IPS-20b (cell line): ENCODE results near the gene MYLK4.
A peak's percentile ranks its signal among the peaks of the same experiment; 100 is the strongest.
"Not testable (repeated sequence)": the region's sequence is repeated elsewhere in the genome, so short reads cannot be mapped to it uniquely, and the experiment has no call there.

Experiments used
- H3K27ac ChIP-seq: one replicate; pipeline ENCODE4 v1.5.1; 2013; ENCODE audit warnings: low read length
- H3K27me3 ChIP-seq: 2 replicates; pipeline ENCODE4 v1.6.1; 2013; ENCODE audit warnings: mild to moderate bottlenecking, low read length, inconsistent platforms; ENCODE audit not compliant: insufficient read depth
- H3K36me3 ChIP-seq: 2 replicates; pipeline ENCODE4 v1.6.1; 2013; ENCODE audit warnings: low read depth, mild to moderate bottlenecking, inconsistent platforms, low read length, moderate library complexity; ENCODE audit not compliant: insufficient read depth
- H3K4me1 ChIP-seq: 2 replicates; pipeline ENCODE4 v1.6.1; 2013; ENCODE audit warnings: mild to moderate bottlenecking, control low read depth, inconsistent platforms, low read length, moderate library complexity; ENCODE audit not compliant: insufficient read depth
- H3K4me3 ChIP-seq: 2 replicates; pipeline ENCODE4 v1.5.1; 2013; ENCODE audit warnings: mild to moderate bottlenecking, low read length, inconsistent platforms
- H3K9ac ChIP-seq: 2 replicates; pipeline ENCODE4 v1.6.1; 2013; ENCODE audit warnings: low read depth, mild to moderate bottlenecking, inconsistent platforms, low read length, moderate library complexity
- H3K9me3 ChIP-seq: 2 replicates; pipeline ENCODE4 v1.6.1; 2013; ENCODE audit warnings: mild to moderate bottlenecking, low read depth, low read length, inconsistent platforms; ENCODE audit not compliant: insufficient read depth

Gene MYLK4

DNA sequence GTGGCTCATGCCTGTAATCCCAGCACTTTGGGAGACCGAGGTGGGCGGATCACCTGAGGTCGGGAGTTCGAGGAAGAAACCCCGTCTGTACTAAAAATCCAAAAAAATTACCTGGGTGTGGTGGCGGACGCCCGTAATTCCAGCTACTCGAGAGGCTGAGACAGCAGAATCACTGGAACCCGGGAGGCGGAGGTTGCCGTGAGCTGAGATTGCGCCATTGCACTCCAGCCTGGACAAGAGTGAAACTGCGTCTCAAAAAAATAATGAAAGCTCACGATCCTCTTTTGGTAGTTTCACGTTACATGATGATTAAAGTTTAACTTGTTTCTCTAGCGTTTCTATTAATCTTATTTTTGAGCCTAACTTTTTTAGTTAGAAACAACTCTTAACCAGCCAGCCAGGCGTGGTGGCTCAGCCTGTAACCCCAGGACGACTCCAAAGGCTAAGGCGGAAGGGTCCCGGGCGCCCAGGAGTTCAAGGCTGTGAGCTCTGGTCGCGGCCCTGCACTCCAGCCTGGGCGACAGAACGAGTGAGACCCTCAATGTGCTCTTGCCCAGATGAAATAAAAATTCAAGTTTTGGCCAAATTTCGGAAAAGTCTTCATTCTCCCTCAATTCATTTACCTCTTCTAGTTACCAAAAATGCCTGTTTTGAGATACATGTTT is 13.3 kb upstream of the MYLK4 start:
- Histone ChIP-seq H3K27me3 (no peaks in the 10 kb centered on the region), H3K4me3 (peak overlapping the region; percentile 87), H3K36me3 (no peaks in the 10 kb centered on the region), H3K4me1 (peaks cover 14% of the 10 kb centered on the region; the same call in 1 of the 2 replicates), H3K9ac (peak overlapping the region; percentile 79; the same call in 1 of the 2 replicates), H3K9me3 (no peaks in the 10 kb centered on the region), H3K27ac (no peak overlapping the region)

DNA sequence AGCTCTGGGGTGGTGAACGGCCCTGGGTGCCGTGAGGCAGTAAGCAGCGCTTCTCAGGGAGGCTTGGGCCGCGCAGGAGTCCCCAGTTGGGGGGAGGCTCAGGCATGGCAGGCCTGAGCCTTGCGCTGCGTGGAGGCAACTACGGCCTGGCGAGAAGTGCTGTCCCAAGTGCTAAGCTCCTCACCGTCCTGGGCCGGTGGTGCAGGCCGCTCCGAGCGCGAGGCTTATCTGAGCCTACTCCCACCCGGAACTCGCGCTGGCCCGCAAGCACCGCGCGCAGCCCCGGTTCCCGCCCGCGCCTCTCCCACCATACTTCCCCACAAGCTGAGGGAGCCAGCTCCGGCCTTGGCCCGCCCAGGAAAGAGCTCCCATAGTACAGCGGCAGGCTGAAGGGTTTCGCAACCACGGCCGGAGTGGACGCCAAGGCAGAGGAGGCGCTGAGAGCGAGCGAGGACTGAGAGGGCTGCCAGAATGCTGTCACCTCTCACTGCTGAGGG is 12.7 kb upstream of the MYLK4 start:
- Histone ChIP-seq H3K36me3 (no peaks in the 10 kb centered on the region), H3K27me3 (no peaks in the 10 kb centered on the region), H3K4me1 (peaks cover 14% of the 10 kb centered on the region; the same call in 1 of the 2 replicates), H3K27ac (no peak overlapping the region), H3K9me3 (no peaks in the 10 kb centered on the region), H3K9ac (no peak overlapping the region), H3K4me3 (no peak overlapping the region)

DNA sequence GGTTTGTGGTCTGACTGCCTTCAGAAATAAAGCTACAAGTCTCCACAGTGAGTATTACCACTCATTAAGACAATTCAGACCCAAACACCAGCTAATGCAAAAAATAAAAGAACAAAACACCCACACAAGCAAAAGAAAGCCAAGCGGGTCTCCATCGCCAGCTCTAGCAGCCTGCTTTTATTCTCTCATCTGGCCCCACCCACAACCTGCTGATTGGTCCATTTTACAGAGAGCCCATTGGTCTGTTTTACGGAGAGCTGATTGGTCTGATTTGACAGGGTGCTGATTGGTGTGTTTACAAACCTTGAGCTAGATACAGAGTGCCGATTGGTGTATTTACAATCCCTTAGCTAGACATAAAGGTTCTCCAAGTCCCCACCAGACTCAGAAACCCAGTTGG is 12.1 kb upstream of the MYLK4 start:
- not testable (repeated sequence) for H3K27ac ChIP-seq, H3K36me3 ChIP-seq, H3K9ac ChIP-seq, H3K9me3 ChIP-seq, H3K27me3 ChIP-seq, H3K4me3 ChIP-seq
- peaks cover 11% of the 10 kb centered on the region; the same call in 1 of the 2 replicates for H3K4me1 ChIP-seq

DNA sequence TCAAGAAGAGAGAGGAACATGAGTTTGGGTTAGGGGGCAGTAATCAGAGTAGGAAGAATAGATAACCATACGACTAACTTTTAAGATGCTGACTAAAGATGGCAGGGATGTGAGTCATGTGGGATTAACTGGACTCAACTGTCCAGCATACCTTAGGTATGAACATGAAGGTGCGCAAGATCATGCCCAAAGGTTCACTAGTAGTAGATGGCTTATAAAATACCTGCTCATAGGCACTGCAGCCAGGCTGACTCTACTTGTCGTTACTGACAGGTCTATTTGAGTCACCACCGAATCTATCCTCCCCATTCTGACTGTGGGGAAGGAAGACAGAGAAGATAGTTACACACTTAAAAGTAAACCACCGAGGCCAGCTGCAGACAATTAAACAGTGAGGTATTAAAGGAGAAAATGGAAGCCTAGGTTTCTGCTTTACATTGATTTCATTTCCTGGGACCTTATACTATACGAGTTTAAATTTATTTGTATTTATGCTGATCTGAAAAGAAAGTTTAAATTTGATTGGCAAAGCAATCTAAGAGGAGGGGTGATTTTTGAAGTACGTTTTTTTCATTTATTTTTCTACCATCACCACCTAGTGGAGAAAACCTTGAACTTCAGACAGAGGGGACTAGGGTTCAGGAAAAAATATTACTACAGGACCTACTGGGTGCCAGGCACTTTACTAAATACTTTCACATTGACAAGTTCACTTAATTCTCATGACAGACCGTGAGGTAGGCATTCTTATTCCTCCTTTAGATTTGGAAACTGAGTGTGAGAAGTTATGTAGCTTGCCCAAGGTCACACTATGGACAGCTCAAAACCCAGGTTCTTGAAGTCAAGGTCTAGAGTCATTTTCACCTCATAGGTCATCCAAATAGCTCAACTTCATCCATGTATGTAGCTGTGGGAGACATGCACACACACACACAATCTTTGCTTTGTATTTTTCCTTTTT is 10.4 kb upstream of the MYLK4 start:
- no peaks in the 10 kb centered on the region for H3K4me1 ChIP-seq
- H3K27ac ChIP-seq, result no peak overlapping the region
- H3K9ac ChIP-seq, result no peak overlapping the region
- no peaks in the 10 kb centered on the region for H3K9me3 ChIP-seq
- H3K27me3 ChIP-seq, result no peaks in the 10 kb centered on the region
- H3K36me3 ChIP-seq, result no peaks in the 10 kb centered on the region
- no peak overlapping the region for H3K4me3 ChIP-seq

DNA sequence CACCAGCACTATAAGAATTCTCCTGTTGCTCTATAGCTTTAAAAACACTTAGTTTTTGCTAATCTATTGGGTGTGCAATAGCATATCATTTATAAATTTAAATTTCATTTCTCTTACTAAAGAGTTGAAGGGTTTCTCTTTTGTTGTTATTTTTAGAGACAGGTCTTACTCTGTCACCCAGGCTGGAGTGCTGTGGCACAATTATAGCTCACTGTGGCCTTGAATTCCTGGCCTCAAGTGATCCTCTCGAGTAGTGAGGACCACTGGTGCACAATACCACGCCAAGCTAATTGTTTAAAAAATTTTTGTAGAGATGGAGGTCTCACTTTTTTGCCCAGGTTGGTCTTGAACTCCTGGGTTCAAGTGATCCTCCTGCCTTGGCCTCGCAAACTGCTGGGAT is 8.3 kb upstream of the MYLK4 start:
- Histone ChIP-seq H3K27me3 (no peaks in the 10 kb centered on the region), H3K9ac (no peak overlapping the region), H3K4me1 (no peaks in the 10 kb centered on the region), H3K9me3 (no peaks in the 10 kb centered on the region), H3K36me3 (no peaks in the 10 kb centered on the region), H3K4me3 (no peak overlapping the region), H3K27ac (no peak overlapping the region)

DNA sequence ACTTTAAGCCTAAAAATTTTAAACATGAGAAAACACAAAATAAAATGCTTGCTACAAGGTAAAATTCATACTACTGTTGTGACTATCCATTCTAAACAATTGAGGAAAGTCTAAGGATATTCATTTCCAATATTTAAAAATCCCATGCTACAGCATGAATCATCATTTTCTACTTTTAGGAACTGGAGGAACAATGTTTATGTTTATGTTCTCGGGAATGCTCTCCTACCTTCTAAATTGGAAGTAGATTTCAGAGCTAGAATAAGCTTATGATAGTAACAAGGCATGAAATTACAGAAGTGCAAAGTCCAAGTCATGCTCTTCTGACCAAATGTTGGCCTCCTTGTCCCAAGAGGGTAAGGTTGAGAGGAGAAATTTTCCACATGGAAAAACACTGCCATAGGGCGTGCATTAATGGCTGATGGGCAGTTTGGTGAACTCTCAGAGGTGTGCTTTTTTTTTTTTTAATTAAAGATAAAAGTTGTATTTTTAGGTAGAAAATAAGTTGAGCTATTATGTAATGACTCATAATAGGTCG is 6.0 kb upstream of the MYLK4 start:
- Histone ChIP-seq H3K36me3 (no peaks in the 10 kb centered on the region), H3K4me1 (no peaks in the 10 kb centered on the region), H3K9me3 (no peaks in the 10 kb centered on the region), H3K9ac (no peak overlapping the region), H3K4me3 (no peak overlapping the region), H3K27ac (no peak overlapping the region), H3K27me3 (no peaks in the 10 kb centered on the region)

DNA sequence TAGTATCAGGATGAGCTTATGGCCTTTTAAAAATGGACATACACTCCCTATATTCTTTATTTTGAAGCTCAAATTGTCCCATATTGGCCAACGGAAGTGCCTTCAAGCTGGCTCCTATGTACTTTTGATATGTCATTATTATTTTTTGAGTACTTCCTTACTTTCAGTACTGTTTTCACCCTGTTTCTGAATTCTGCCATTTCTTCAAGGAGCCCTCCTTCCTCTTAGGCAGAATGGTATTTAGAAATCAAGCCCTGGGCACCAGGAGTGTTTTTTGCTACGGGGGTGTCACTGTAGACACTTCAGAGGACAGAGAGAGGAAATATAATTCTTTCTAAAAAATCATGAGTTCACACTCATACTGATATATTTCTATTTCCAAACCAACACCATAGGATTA is 5.5 kb upstream of the MYLK4 start:
- H3K36me3 ChIP-seq, result no peaks in the 10 kb centered on the region
- no peak overlapping the region for H3K4me3 ChIP-seq
- no peak overlapping the region for H3K27ac ChIP-seq
- H3K27me3 ChIP-seq, result no peaks in the 10 kb centered on the region
- H3K9me3 ChIP-seq, result no peaks in the 10 kb centered on the region
- H3K4me1 ChIP-seq, result no peaks in the 10 kb centered on the region
- no peak overlapping the region for H3K9ac ChIP-seq

DNA sequence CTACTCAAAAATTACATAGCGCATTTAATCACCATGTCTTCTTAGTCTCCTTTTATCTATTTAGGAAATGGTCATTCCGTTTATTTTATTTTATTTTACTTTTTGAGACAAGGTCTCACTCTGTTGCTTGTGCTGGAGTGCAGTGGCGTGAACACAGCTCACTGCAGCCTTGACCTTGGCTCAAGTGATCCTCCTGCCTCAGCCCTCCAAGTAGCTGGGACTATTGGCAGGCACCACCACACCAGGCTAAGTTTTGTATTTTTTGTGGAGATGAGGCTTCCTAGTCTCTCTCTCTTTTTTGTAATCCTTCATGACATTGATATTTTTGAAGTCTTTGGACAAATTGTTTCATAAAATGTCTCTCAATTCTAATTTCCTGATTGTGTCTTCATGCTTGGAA is 4.7 kb upstream of the MYLK4 start:
- no peaks in the 10 kb centered on the region for H3K36me3 ChIP-seq
- no peak overlapping the region for H3K9ac ChIP-seq
- no peaks in the 10 kb centered on the region for H3K27me3 ChIP-seq
- H3K4me1 ChIP-seq, result no peaks in the 10 kb centered on the region
- no peak overlapping the region for H3K27ac ChIP-seq
- H3K4me3 ChIP-seq, result no peak overlapping the region
- no peaks in the 10 kb centered on the region for H3K9me3 ChIP-seq

DNA sequence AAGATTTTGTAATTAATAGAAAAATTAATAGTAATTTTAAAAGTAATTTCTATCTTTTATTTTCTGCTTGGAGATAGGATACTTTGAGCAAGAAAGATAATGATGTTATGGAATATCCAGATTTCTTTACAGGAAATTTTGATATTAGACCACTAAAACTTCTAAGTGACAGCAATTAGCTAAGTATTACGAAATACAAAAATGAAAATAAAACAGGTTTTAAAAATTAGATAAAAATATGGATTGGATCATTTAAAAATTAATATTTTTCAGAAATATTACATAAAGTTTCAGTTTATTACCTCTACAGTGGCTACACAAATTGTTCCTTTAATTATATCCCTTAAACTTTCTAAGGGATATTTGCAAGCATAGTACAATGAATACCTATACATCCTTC is 4.2 kb upstream of the MYLK4 start:
- no peaks in the 10 kb centered on the region for H3K36me3 ChIP-seq
- H3K9ac ChIP-seq, result no peak overlapping the region
- no peaks in the 10 kb centered on the region; the same call in 1 of the 2 replicates for H3K4me1 ChIP-seq
- H3K9me3 ChIP-seq, result no peaks in the 10 kb centered on the region
- no peaks in the 10 kb centered on the region for H3K27me3 ChIP-seq
- no peak overlapping the region for H3K4me3 ChIP-seq
- no peak overlapping the region for H3K27ac ChIP-seq

DNA sequence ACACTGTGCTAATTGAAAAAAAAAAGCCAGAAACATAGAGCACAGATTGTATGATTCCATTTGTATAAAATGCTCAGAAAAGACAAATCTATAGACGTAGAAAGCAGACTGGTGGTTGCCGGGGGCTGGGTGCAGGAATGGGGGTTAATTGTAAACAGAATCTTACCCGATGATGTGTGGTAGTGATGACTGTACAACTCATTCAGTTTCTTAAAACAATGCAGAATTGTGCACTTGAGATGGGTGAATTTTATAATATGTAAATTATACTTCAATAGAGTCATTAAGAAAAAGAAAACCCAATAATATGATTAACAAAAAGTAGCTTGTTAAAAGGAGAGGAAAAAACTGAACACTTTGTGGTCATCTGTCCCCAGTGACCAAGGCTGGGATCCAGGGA is 3.7 kb upstream of the MYLK4 start:
- H3K4me3 ChIP-seq, result no peak overlapping the region
- no peaks in the 10 kb centered on the region for H3K36me3 ChIP-seq
- H3K4me1 ChIP-seq, result no peaks in the 10 kb centered on the region; the same call in 1 of the 2 replicates
- no peak overlapping the region for H3K9ac ChIP-seq
- no peak overlapping the region for H3K27ac ChIP-seq
- no peaks in the 10 kb centered on the region for H3K27me3 ChIP-seq
- H3K9me3 ChIP-seq, result no peaks in the 10 kb centered on the region

DNA sequence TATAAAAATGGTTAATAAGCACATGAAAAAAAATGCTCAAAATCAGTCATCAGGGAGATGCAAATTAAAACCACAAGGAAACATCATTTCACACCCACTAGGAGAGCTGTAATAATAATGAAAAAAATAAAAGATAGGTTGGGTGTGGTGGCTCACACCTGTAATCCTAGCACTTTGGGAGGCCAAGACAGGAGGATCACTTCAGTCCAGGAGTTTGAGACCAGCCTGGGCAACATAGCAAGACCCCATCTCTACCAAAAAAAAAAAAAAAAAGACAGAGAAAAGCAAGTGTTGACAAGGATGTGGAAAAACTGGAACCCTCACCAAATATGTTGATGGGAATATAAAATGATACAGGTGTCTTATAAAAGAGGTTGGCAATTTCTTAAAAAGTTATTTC is 3.0 kb upstream of the MYLK4 start:
- no peaks in the 10 kb centered on the region for H3K27me3 ChIP-seq
- H3K36me3 ChIP-seq, result no peaks in the 10 kb centered on the region
- H3K27ac ChIP-seq, result no peak overlapping the region
- no peak overlapping the region for H3K4me3 ChIP-seq
- H3K9ac ChIP-seq, result no peak overlapping the region
- no peaks in the 10 kb centered on the region for H3K9me3 ChIP-seq
- H3K4me1 ChIP-seq, result no peaks in the 10 kb centered on the region; the same call in 1 of the 2 replicates
